Head of caudate nucleus (tissue), 42 donors: ENCODE results near the gene ZCWPW1.

Source experiments
- DNase-seq, 42 donors: peaks; one replicate each; pipeline versions ENCODE4 v3.0.0 to v3.0.0-alpha.2; 2020 to 2021; ENCODE audit warnings: mixed read lengths in 7 of 42
- intact Hi-C: fragments of 100-400 bp; cut with DNase I; formaldehyde crosslinking; loops from one replicate; pipeline ENCODE4 v1.15.0; 2022

Gene ZCWPW1

GRCh38 chr7:100435401-100436304 is 7.2 kb upstream of the ZCWPW1 start:
- peak in 31 of 42 donors; percentile 19 to 67 (median 33) for DNase-seq

DNA sequence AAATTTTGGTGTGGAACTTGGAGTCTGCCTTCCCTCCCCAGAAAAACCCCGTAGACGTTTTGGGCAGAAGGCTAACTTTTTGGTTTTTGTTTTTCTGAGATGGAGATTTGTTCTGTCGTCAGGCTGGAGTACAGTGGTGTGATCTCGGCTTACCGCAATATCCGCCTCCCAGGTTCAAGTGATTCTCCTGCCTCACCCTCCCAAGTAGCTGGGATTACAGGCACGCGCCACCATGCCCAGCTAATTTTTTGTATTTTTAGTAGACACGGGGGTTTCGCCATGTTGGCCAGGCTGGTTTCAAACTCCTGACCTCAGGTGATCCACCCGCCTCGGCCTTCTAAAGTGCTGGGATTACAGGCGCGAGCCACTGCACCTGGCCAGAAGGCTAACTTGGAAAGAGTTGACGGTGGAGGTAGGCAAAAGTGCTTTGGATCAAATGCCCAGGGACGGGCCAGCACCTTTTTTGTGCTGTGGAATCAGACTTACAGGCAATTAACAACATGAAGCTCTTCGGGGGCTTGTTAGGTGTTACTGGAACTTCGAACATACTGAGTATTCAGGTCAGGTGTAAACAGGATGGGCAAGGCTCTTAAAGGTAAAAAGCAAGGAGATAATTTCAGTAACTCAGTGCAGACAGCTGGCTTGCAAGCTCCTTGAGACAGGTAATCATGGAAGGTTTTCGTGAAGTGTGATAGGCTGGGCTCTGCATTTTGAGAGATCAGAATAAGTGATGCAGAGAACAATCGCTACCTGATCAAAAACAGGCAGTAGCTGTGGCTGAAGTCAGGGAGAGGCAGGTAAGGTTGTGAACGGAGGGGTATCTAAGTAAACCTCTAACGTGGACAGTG is 6.0 kb upstream of the ZCWPW1 start:
- intact Hi-C loops = loop anchor here (5.0 kb wide), 1 partner anchor 43 kb away; the partner anchor contains the start of gene TSC22D4
- peak in 3 of 42 donors; percentile 4 to 16 (median 12) for DNase-seq

More at GRCh38 chr7:100435401-100436304, 7.2 kb upstream of the ZCWPW1 start:
- intact Hi-C loops = loop anchor here (5.0 kb wide), 1 partner anchor 42 kb away; the partner anchor contains the start of gene TSC22D4

DNA sequence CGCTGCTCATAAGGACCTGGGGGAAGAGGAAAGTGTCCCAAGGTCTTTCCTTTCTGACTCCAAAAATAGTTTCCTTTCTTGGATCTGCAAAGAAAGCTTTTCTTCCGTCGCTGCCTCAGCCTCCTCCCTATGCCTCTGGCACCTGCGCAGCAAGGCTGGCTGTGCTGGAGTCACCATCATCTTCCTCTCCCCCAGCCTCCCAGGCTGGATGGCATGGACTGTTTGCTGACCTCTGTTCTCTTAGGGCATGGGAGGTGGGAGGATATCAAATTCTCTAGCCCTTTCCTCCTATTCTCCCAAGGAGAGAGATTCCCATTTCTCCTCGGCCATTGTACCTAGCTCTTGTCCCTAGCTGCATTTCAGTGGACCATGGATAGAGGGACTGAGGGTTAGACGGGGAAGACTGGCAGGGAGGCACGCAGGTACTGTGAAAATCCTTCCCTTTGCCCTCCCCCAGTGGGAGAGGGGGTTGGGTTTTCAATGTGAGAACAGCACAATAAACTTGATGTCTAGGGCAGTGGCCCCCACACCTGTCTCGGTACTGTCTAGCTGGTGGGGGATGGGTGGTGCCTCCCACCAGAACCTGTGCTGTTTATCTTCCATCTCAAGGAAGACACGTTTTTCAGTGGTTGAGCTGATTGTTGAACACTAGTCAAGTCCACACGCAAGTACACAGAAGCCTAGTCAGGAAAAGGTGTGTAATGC is 5.2 kb upstream of the ZCWPW1 start:
- DNase-seq = peak in 1 of 42 donors; percentile 12

GRCh38 chr7:100433276-100433591 is 4.7 kb upstream of the ZCWPW1 start:
- intact Hi-C loops = no loop called here
- peak in 1 of 42 donors; percentile 9 for DNase-seq

More for the DNA sequence above, 5.2 kb upstream of the ZCWPW1 start:
- intact Hi-C loops = no loop called here

DNA sequence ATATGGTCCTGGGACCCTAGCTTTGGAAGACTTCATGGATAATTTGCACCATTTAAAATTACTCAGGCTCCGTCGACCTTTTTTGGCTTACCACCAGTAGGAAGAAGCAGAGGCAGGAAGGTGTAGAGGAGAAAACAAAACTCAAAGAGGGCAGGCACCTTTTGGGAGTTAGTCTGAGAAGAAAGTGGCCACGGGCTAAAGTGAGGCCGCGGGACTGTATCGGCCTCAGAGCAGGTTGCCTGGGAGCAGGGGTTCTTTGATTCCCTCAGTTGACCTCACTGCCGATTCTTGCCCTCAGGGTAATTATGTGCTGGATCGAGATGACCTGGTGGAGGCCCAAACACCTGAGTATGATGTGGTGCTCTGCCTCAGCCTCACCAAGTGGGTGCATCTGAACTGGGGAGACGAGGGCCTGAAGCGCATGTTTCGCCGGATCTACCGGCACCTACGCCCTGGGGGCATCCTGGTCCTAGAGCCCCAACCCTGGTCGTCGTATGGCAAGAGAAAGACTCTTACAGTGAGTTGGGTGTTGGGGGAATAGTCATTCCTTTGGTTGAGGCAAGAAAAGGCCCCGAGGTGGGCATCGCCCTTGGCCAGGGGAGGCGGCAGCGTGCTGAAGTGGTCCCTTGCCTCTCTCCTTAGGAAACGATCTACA is 4.2 kb upstream of the ZCWPW1 start:
- intact Hi-C loops = no loop called here
- DNase-seq = peak in 1 of 42 donors; percentile 32

GRCh38 chr7:100432053-100432452 is 3.5 kb upstream of the ZCWPW1 start:
- intact Hi-C loops = no loop called here
- peak in 1 of 42 donors; percentile 1 for DNase-seq

GRCh38 chr7:100431286-100431735 is 2.8 kb upstream of the ZCWPW1 start:
- intact Hi-C loops = no loop called here

GRCh38 chr7:100430493-100431285 is 2.2 kb upstream of the ZCWPW1 start:
- intact Hi-C loops = no loop called here
- DNase-seq = peak in 11 of 42 donors; percentile 18 to 58 (median 27)

More at GRCh38 chr7:100431286-100431735, 2.8 kb upstream of the ZCWPW1 start:
- peak in 2 of 42 donors; percentile 14 to 35 for DNase-seq

- peak; percentile 87 to 97 (median 95) for DNase-seq
- intact Hi-C loops = loop anchor here (2.0 kb wide), 1 partner anchor 37 kb away; no protein-coding TSS in a partner anchor
These were observed 1.4 kb upstream of the ZCWPW1 start, which contains the start of gene MEPCE for GRCh38 chr7:100429637-100430492. Gene MEPCE (plus strand): TSS chr7:100429831. CDS start chr7:100430019, 188 bp downstream.

DNA sequence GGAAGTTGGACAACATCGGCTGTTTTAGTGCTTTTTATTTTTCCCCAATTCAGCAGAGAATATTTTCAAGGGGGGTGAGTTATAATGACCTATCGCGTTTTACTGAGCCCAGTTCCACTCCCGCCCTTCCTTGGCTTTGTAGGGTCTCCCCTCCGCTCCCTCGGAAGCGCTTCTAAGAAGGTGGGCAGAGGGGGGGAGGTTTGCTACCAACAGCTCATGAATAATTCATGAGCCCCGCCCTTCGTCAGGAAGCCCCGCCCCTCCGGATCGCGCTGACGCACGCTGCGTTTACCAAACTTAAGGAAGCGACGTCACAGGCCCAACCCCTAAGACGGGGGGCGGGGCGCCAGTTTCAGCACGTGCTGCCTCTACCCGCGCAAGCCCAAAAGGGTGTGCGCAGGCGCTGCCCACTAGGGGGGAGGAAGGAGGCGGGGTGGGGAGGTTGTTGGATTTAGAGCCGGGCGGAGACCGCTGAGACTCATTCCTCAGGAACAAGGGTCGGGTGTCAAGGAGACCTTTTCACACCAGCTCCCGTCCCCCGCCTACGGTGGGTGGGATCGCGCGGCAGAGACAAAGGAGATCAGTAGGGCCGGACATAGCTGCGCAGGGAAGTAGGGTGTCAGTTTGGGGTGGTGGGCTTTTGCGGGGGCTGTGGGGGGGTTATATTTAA is 599 bp upstream of the ZCWPW1 start:
- intact Hi-C loops = loop anchor here (2.0 kb wide), 1 partner anchor 38 kb away; no protein-coding TSS in a partner anchor

GRCh38 chr7:100427762-100428198 is 723 bp downstream of the ZCWPW1 start:
- peak in 2 of 42 donors; percentile 15 for DNase-seq
- intact Hi-C loops = loop anchor here (2.0 kb wide), 1 partner anchor 39 kb away; no protein-coding TSS in a partner anchor

More for the DNA sequence above, 599 bp upstream of the ZCWPW1 start:
- peak; percentile 99 to 100 (median 100) for DNase-seq

GRCh38 chr7:100426516-100426915 is 2.0 kb downstream of the ZCWPW1 start:
- no peak for DNase-seq
- intact Hi-C loops = no loop called here

DNA sequence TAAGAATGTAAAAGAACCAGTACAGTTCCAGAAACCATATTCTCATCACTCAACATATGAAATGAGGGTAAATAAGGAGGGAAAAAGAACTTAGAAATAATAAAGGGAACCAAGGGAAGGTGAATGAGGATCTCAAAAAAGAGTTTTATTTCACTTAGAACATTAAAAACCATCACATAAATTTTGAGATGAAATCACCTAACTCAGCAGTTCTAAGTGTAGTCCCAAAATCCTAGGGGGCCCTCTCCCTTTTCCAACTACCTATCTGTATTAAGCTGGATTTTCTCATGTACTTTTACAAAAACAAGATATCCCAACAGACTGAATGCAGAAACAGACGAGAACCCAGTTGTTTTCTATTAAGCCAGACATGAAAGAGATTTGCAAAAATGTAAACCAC is 3.2 kb downstream of the ZCWPW1 start:
- DNase-seq = no peak
- intact Hi-C loops = no loop called here

GRCh38 chr7:100423315-100423714 is 5.2 kb downstream of the ZCWPW1 start:
- intact Hi-C loops = no loop called here
- no peak for DNase-seq

DNA sequence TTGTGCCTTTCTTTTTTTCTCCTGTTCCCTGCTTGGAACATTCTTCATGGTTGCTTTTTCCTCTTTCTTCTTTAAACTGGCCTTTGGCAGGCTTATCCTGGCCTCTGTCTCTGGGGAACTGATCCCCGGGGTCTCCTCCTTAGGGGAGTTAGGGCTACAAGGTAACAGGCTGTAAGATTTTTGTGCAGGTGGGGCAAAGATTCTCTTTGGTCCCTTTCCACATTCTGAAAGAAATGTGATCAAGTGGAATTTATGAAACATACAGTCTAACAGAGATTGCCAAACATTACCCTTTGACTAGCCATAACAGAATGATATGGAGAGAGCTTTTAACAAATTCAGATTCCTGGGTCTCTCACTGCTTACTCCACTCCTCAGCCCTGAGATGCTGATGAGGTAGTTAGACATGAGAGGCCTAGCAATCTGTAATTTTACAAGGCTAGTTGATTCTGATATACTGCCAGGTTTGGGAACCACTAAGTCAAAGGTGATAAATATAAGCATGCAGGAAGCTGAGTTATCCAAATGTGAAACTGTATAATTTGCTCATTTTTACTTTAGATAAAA is 8.8 kb downstream of the ZCWPW1 start:
- DNase-seq = no peak
- intact Hi-C loops = no loop called here
